HG03103 (cell line): Measurements from ENCODE around the gene GARIN5A.
"Not testable (repeated sequence)": the region's sequence is repeated elsewhere in the genome, so short reads cannot be mapped to it uniquely, and the experiment has no call there.

Experiments
- ATAC-seq: cut with Tn5 transposase; IDR thresholded peaks from one replicate; pipeline ENCODE4 v1.9.1; 2021; ENCODE audit warnings: low read depth; ENCODE audit not compliant: unreplicated experiment

The GARIN5A gene

GRCh38 chr19:50489461-50490011 lies 12.9 kb upstream of the GARIN5A start:
- ATAC-seq = no peak

GRCh38 chr19:50488389-50489194 lies 11.9 kb upstream of the GARIN5A start:
- ATAC-seq = no peak

GRCh38 chr19:50486823-50487515 lies 10.3 kb upstream of the GARIN5A start:
- no peak for ATAC-seq

GRCh38 chr19:50485284-50485955 lies 8.8 kb upstream of the GARIN5A start:
- ATAC-seq = no peak

GRCh38 chr19:50482916-50483315 lies 6.3 kb upstream of the GARIN5A start:
- no peak for ATAC-seq

- no peak for ATAC-seq
Observed at GRCh38 chr19:50482271-50482855, 5.7 kb upstream of the GARIN5A start.

- ATAC-seq = no peak
Observed at GRCh38 chr19:50481351-50482149, 4.9 kb upstream of the GARIN5A start.

GRCh38 chr19:50480281-50481111 lies 3.8 kb upstream of the GARIN5A start:
- no peak for ATAC-seq

- ATAC-seq = no peak
Observed at GRCh38 chr19:50479761-50480251, 3.2 kb upstream of the GARIN5A start.

GRCh38 chr19:50478901-50479715 lies 2.5 kb upstream of the GARIN5A start:
- ATAC-seq = no peak

GRCh38 chr19:50477751-50478515 lies 1.3 kb upstream of the GARIN5A start:
- ATAC-seq = no peak

GRCh38 chr19:50476907-50477238 lies 225 bp upstream of the GARIN5A start:
- no peak for ATAC-seq

- ATAC-seq = no peak
Observed at GRCh38 chr19:50475736-50476223, 868 bp downstream of the GARIN5A start.

- ATAC-seq = no peak
Observed at GRCh38 chr19:50475101-50475568, 1.5 kb downstream of the GARIN5A start.

- ATAC-seq = not testable (repeated sequence)
Observed at GRCh38 chr19:50473336-50473735, 3.3 kb downstream of the GARIN5A start.

- no peak for ATAC-seq
Observed at GRCh38 chr19:50468818-50469217, 7.8 kb downstream of the GARIN5A start.

- ATAC-seq = no peak
Observed at GRCh38 chr19:50467566-50467965, 9.1 kb downstream of the GARIN5A start.
